IMR-90 (cell line): Measurements from ENCODE around the gene PRR23E. TPM values are rescaled to one million over a fixed set of nuclear protein-coding genes. Genes with fewer than 3 reads are reported as not detected.

Experiments used
- ATAC-seq: fragments of 200-7000 bp; cut with Tn5 transposase; 2 replicates; pipeline ENCODE4 v1.9.1; 2020; ENCODE audit warnings: low read depth, mild to moderate bottlenecking, moderate library complexity
- BruUV-seq: library from RNA; stranded (reverse); fragments of 400-500 nt; replicated peaks from 2 replicates; lab custom pipeline; 2021; lab: Mats Ljungman, UMichigan
- CTCF ChIA-PET: fragments of 300-600 bp; formaldehyde crosslinking; extraction: SDS; loops from one replicate; lab custom pipeline; 2021; ENCODE audit warnings: antibody characterized with exemption; lab: Yijun Ruan, JAX
- POLR2A ChIA-PET: fragments of 300-600 bp; sonication (Branson Sonifier 250); formaldehyde crosslinking; loops from one replicate; lab custom pipeline; 2022; ENCODE audit warnings: antibody characterized with exemption; ENCODE audit not compliant: unreplicated experiment; lab: Charles Lee
- DNase-seq: peaks from one replicate; pipeline ENCODE4 v3.0.0; 2013
- H2AFZ ChIP-seq: replicated peaks from 2 replicates; pipeline ENCODE3; 2013; ENCODE audit warnings: low read length, mild to moderate bottlenecking; ENCODE audit not compliant: poor library complexity
- H2AK5ac ChIP-seq: 2 replicates; pipeline ENCODE4 v1.6.1; 2013; ENCODE audit warnings: low read depth, low read length, inconsistent platforms
- H2AK9ac ChIP-seq: replicated peaks from 2 replicates; pipeline ENCODE3; 2013; ENCODE audit warnings: mild to moderate bottlenecking, low read depth, low read length, moderate library complexity; ENCODE audit not compliant: poor library complexity
- H2BK120ac ChIP-seq: 2 replicates; pipeline ENCODE4 v1.6.1; 2013; ENCODE audit warnings: low read depth, low read length, inconsistent platforms
- H2BK15ac ChIP-seq: 3 replicates; pipeline ENCODE4 v1.6.1; 2013; ENCODE audit warnings: low read depth, low read length, inconsistent platforms
- H2BK20ac ChIP-seq: 2 replicates; pipeline ENCODE4 v1.6.1; 2013; ENCODE audit warnings: low read depth, mild to moderate bottlenecking, inconsistent platforms, low read length, moderate library complexity
- H2BK5ac ChIP-seq: 2 replicates; pipeline ENCODE4 v1.6.1; 2013; ENCODE audit warnings: mild to moderate bottlenecking, low read depth, low read length, inconsistent platforms; ENCODE audit not compliant: poor library complexity, severe bottlenecking
- H3K14ac ChIP-seq: replicated peaks from 2 replicates; pipeline ENCODE4 v1.6.1; 2013; ENCODE audit warnings: low read depth, low read length, inconsistent platforms
- H3K18ac ChIP-seq: 2 replicates; pipeline ENCODE4 v1.6.1; 2013; ENCODE audit warnings: low read depth, low read length, control low read depth
- H3K23ac ChIP-seq: 2 replicates; pipeline ENCODE4 v1.6.1; 2013; ENCODE audit warnings: low read depth, low read length, inconsistent platforms
- H3K27ac ChIP-seq: 2 replicates; pipeline ENCODE4 v1.5.1; 2013; ENCODE audit warnings: mild to moderate bottlenecking, control low read depth, low read length; ENCODE audit not compliant: insufficient read depth
- H3K27me3 ChIP-seq: 2 replicates; pipeline ENCODE4 v1.6.1; 2013; ENCODE audit warnings: low read length; ENCODE audit not compliant: control insufficient read depth, insufficient read depth
- H3K36me3 ChIP-seq: 2 replicates; pipeline ENCODE4 v1.6.1; 2013; ENCODE audit warnings: low read length, mixed read lengths; ENCODE audit not compliant: control insufficient read depth, insufficient read depth
- H3K4ac ChIP-seq: 2 replicates; pipeline ENCODE4 v1.6.1; 2013; ENCODE audit warnings: low read depth, low read length, inconsistent platforms
- H3K4me1 ChIP-seq: 2 replicates; pipeline ENCODE4 v1.6.1; 2013; ENCODE audit warnings: low read length, mixed read lengths; ENCODE audit not compliant: control insufficient read depth, insufficient read depth
- H3K4me2 ChIP-seq: 2 replicates; pipeline ENCODE4 v1.6.1; 2013; ENCODE audit warnings: low read depth, mild to moderate bottlenecking, control low read depth, low read length, moderate library complexity
- H3K4me3 ChIP-seq: 2 replicates; pipeline ENCODE4 v1.5.1; 2013; ENCODE audit warnings: low read depth, mild to moderate bottlenecking, control low read depth, low read length, moderate library complexity; ENCODE audit not compliant: insufficient read depth
- H3K56ac ChIP-seq: 2 replicates; pipeline ENCODE4 v1.6.1; 2013; ENCODE audit warnings: low read length, inconsistent platforms; ENCODE audit not compliant: insufficient read depth; ENCODE audit errors: extremely low read depth
- H3K79me1 ChIP-seq, 2 experiments: 2 replicates each; pipeline ENCODE4 v1.6.1; 2013; ENCODE audit warnings: low read length in 2 of 2, inconsistent platforms in 1 of 2, low read depth in 1 of 2
- H3K9ac ChIP-seq: 2 replicates; pipeline ENCODE4 v1.6.1; 2013; ENCODE audit warnings: low read depth, low read length, control low read depth
- H3K9me1 ChIP-seq: 2 replicates; pipeline ENCODE4 v1.6.1; 2013; ENCODE audit warnings: low read length, inconsistent platforms; ENCODE audit not compliant: insufficient read depth
- H3K9me3 ChIP-seq: 2 replicates; pipeline ENCODE4 v1.6.1; 2013; ENCODE audit warnings: low read length; ENCODE audit not compliant: control insufficient read depth, insufficient read depth
- H4K20me1 ChIP-seq: 2 replicates; pipeline ENCODE4 v1.6.1; 2013; ENCODE audit warnings: low read length, inconsistent platforms; ENCODE audit not compliant: insufficient read depth
- H4K5ac ChIP-seq: 2 replicates; pipeline ENCODE4 v1.6.1; 2013; ENCODE audit warnings: mild to moderate bottlenecking, low read depth, low read length, control low read depth
- H4K8ac ChIP-seq, 2 experiments: 2 replicates each; pipeline ENCODE4 v1.6.1; 2013; ENCODE audit warnings: low read depth in 2 of 2, low read length in 2 of 2, control low read depth in 1 of 2, inconsistent platforms in 1 of 2
- H4K91ac ChIP-seq: 2 replicates; pipeline ENCODE4 v1.6.1; 2013; ENCODE audit warnings: low read depth, low read length, inconsistent platforms; ENCODE audit not compliant: insufficient read depth
- BHLHE40 ChIP-seq: fragments of 150-350 bp; IDR thresholded peaks from 2 replicates; pipeline ENCODE4 v1.6.1; 2016; ENCODE audit warnings: mild to moderate bottlenecking, low read depth, low read length
- CEBPB ChIP-seq: IDR thresholded peaks from 2 replicates; pipeline ENCODE4 v1.6.1; 2012; ENCODE audit warnings: low read depth, low read length, improper control_type of control experiment
- CHD1 ChIP-seq: IDR thresholded peaks from 2 replicates; pipeline ENCODE4 v1.6.1; 2012; ENCODE audit warnings: low read depth, low read length, improper control_type of control experiment
- FOS ChIP-seq: fragments of 150-350 bp; IDR thresholded peaks from 2 replicates; pipeline ENCODE4 v1.6.1; 2016; ENCODE audit warnings: low read depth, low read length
- NFE2L2 ChIP-seq: fragments of 150-350 bp; IDR thresholded peaks from 2 replicates; pipeline ENCODE4 v1.6.1; 2016; ENCODE audit warnings: low read depth, mild to moderate bottlenecking, low read length
- POLR2A ChIP-seq: IDR thresholded peaks from 2 replicates; pipeline ENCODE4 v1.6.1; 2012; ENCODE audit warnings: mild to moderate bottlenecking, low read depth, low read length
- RCOR1 ChIP-seq: IDR thresholded peaks from 2 replicates; pipeline ENCODE4 v1.6.1; 2012; ENCODE audit warnings: mild to moderate bottlenecking, low read length, improper control_type of control experiment; ENCODE audit not compliant: insufficient replicate concordance
- SMC3 ChIP-seq: fragments of 150-350 bp; IDR thresholded peaks from 2 replicates; pipeline ENCODE4 v1.6.1; 2016; ENCODE audit warnings: low read depth, mild to moderate bottlenecking, antibody characterized with exemption, low read length, moderate library complexity
- WGBS, 2 experiments: methylation state at CpG; one replicate each; pipeline versions ENCODE4 v1.1.5 to v1.1.7; 2013; ENCODE audit warnings: missing lambda C conversion rate in 2 of 2; ENCODE audit not compliant: insufficient read length in 1 of 2; ENCODE audit errors: extremely low coverage in 2 of 2; 5-methylcytosine and 5-hydroxymethylcytosine counted together
- dilution Hi-C: fragments of 300-500 bp; cut with HindIII; formaldehyde crosslinking; loops from one replicate; pipeline ENCODE4 v1.14.3; 2018; ENCODE audit warnings: low sequenced_read_pairs; ENCODE audit not compliant: unreplicated experiment
- in situ Hi-C: fragments of 300-500 bp; cut with MboI; formaldehyde crosslinking; loops from 3 replicates; pipeline ENCODE4 v1.14.3; 2019; ENCODE audit warnings: low sequenced_read_pairs, inconsistent platforms, mixed read lengths
- intact Hi-C: fragments of 100-400 bp; cut with micrococcal nuclease; formaldehyde crosslinking; loops from 2 replicates; pipeline ENCODE4 v1.10.0; 2022
- polyA plus RNA-seq, 3 experiments: library from polyadenylated mRNA; depleted of rRNA; stranded (reverse); fragments of >200 nt; gene quantifications; 2 replicates each; pipeline ENCODE4 v1.2.3, GENCODE V29; 2012; ENCODE audit warnings: low replicate concordance in 1 of 3
- total RNA-seq: library from RNA; depleted of rRNA; stranded (reverse); fragments of >200 nt; gene quantifications from 2 replicates; pipeline ENCODE4 v1.2.3, GENCODE V29; 2012
- TF ChIP-seq, protein P1 (sequence below): fragments of 150-350 bp; IDR thresholded peaks from 2 replicates; pipeline ENCODE4 v1.6.1; 2016; ENCODE audit warnings: low read depth, mild to moderate bottlenecking, low read length, moderate library complexity, borderline replicate concordance

Gene PRR23E
- total and polyA plus RNA-seq, 2 of the 4 experiments (the other 2 are of a cell fraction): not detected

DNA sequence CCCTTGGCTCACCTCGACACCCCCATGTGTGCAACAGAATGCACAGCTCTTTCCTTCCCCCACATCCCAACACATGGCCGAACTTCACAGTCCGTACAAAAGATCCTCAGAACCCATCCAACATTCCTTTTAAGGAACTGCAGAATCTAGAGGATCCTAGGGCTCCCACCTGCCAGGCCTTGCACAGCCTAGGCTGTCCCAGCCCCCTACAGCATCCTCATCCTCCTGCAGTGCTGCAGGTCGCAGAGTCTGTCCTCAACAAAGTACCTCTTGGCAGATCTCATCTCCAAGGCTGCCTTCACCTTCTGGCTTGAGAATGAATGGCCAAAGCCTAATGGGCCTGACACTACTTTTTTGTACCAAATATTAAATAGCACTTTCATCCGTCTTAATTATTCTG, 19.8 kb downstream of the PRR23E start:
- H3K4me3 ChIP-seq: no peak overlapping the region
- no peak overlapping the region for H2BK20ac ChIP-seq
- intact Hi-C loops: no loop called here
- no TSS peak for BruUV-seq
- no peaks in the 10 kb centered on the region for H3K79me1 ChIP-seq
- H2AFZ ChIP-seq: no peak overlapping the region
- H3K14ac ChIP-seq: no peak overlapping the region
- H3K9me3 ChIP-seq: no peaks in the 10 kb centered on the region
- no peak overlapping the region for H2AK5ac ChIP-seq
- DNase-seq (no peak), ATAC-seq (no peak)
- H3K23ac ChIP-seq: no peak overlapping the region
- H3K18ac ChIP-seq: no peak overlapping the region
- no peak overlapping the region for H2AK9ac ChIP-seq
- no peaks in the 10 kb centered on the region for H3K4me1 ChIP-seq
- no peak overlapping the region for H3K9ac ChIP-seq
- no peak overlapping the region for H3K4me2 ChIP-seq
- H2BK15ac ChIP-seq: no peak overlapping the region
- H4K91ac ChIP-seq: no peak overlapping the region
- H3K36me3 ChIP-seq: no peaks in the 10 kb centered on the region
- H4K8ac ChIP-seq: no peak overlapping the region
- H4K5ac ChIP-seq: no peak overlapping the region
- no peak overlapping the region for H3K56ac ChIP-seq
- TF ChIP-seq BHLHE40 (no peak), CHD1 (no peak), POLR2A (no peak), SMC3 (no peak), CEBPB (no peak), RCOR1 (no peak), NFE2L2 (no peak), FOS (no peak)
- TF ChIP-seq, protein P1, sequence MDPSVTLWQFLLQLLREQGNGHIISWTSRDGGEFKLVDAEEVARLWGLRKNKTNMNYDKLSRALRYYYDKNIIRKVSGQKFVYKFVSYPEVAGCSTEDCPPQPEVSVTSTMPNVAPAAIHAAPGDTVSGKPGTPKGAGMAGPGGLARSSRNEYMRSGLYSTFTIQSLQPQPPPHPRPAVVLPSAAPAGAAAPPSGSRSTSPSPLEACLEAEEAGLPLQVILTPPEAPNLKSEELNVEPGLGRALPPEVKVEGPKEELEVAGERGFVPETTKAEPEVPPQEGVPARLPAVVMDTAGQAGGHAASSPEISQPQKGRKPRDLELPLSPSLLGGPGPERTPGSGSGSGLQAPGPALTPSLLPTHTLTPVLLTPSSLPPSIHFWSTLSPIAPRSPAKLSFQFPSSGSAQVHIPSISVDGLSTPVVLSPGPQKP: no peak
- H2BK5ac ChIP-seq: no peak overlapping the region
- peaks cover 4% of the 10 kb centered on the region for H3K27me3 ChIP-seq
- 32% methylated on average over 3 of the region's 5 CpGs; no CpG with 5 or more reads in 1 of the 2 experiments for WGBS, 2 experiments
- dilution Hi-C loops: no loop called here
- ChIA-PET POLR2A (no interaction called here), CTCF (no interaction called here)
- H4K20me1 ChIP-seq: no peaks in the 10 kb centered on the region
- no peaks in the 10 kb centered on the region for H3K9me1 ChIP-seq
- no peak overlapping the region for H3K4ac ChIP-seq
- no peak overlapping the region for H2BK120ac ChIP-seq
- no peak overlapping the region for H3K27ac ChIP-seq
- in situ Hi-C loops: no loop called here
